ENCODE data around the gene ATP2A2.
A peak's percentile ranks its signal among the peaks of the same experiment; 100 is the strongest.
"Not testable (repeated sequence)": the region's sequence is repeated elsewhere in the genome, so short reads cannot be mapped to it uniquely, and the experiment has no call there.

ATP2A2 gene

GRCh38 chr12:110337912-110338710 lies 57.1 kb downstream of the ATP2A2 start:
- DNase-seq (ENCODE audit: extremely low spot score) = no peak
- ChIA-PET POLR2A (no interaction called here), CTCF (interaction anchor here (0.8 to 4.2 kb wide), 3 partner anchors 9 to 26 kb away, joined by 3 to 22 read pairs (median 3); no protein-coding TSS in a partner anchor)
- TF ChIP-seq, protein P1, sequence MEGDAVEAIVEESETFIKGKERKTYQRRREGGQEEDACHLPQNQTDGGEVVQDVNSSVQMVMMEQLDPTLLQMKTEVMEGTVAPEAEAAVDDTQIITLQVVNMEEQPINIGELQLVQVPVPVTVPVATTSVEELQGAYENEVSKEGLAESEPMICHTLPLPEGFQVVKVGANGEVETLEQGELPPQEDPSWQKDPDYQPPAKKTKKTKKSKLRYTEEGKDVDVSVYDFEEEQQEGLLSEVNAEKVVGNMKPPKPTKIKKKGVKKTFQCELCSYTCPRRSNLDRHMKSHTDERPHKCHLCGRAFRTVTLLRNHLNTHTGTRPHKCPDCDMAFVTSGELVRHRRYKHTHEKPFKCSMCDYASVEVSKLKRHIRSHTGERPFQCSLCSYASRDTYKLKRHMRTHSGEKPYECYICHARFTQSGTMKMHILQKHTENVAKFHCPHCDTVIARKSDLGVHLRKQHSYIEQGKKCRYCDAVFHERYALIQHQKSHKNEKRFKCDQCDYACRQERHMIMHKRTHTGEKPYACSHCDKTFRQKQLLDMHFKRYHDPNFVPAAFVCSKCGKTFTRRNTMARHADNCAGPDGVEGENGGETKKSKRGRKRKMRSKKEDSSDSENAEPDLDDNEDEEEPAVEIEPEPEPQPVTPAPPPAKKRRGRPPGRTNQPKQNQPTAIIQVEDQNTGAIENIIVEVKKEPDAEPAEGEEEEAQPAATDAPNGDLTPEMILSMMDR (IDR thresholded peaks at IDR 0.05; ENCODE audit: control extremely low read depth, extremely low read depth, low read depth, missing control alignments) = no peak

- ChIA-PET CTCF (interaction anchor here (0.8 to 4.2 kb wide), 5 partner anchors 8 to 93 kb away, joined by 3 to 22 read pairs (median 7); no protein-coding TSS in a partner anchor), POLR2A (no interaction called here)
- peak; percentile 33 for DNase-seq (ENCODE audit: extremely low spot score)
- TF ChIP-seq, protein P1 (IDR thresholded peaks at IDR 0.05; ENCODE audit: control extremely low read depth, extremely low read depth, low read depth, missing control alignments) = no peak
Observed at GRCh38 chr12:110338754-110339153, 57.7 kb downstream of the ATP2A2 start.

DNA sequence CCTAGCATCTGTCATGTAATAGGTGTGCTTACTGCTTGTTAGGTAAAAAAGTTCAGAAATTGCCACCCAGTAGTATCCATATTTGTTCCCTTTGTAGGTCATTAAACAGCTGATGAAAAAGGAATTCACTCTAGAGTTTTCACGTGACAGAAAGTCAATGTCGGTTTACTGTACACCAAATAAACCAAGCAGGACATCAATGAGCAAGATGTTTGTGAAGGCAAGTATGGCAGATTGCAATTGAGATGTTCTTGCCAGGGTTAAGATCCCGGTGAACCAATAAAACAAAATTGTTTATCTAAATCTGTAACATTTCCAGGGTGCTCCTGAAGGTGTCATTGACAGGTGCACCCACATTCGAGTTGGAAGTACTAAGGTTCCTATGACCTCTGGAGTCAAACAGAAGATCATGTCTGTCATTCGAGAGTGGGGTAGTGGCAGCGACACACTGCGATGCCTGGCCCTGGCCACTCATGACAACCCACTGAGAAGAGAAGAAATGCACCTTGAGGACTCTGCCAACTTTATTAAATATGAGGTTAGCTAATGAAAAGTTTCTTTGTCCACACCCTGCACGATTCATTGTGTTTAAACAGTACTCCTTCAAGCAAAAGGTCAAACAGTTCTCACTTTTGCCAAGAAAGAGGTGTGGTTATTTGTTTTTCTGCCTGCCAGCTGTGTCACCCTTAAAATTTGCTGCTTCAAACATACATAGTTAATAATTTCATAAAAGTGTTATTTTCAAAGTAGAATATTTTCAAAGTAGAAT lies 58.3 kb downstream of the ATP2A2 start:
- ChIA-PET POLR2A (no interaction called here), CTCF (interaction anchor here (0.8 to 4.2 kb wide), 7 partner anchors 8 to 92 kb away, joined by 3 to 22 read pairs (median 5); no protein-coding TSS in a partner anchor)
- no peak for DNase-seq (ENCODE audit: extremely low spot score)
- TF ChIP-seq, protein P1 (IDR thresholded peaks at IDR 0.05; ENCODE audit: control extremely low read depth, extremely low read depth, low read depth, missing control alignments) = no peak

DNA sequence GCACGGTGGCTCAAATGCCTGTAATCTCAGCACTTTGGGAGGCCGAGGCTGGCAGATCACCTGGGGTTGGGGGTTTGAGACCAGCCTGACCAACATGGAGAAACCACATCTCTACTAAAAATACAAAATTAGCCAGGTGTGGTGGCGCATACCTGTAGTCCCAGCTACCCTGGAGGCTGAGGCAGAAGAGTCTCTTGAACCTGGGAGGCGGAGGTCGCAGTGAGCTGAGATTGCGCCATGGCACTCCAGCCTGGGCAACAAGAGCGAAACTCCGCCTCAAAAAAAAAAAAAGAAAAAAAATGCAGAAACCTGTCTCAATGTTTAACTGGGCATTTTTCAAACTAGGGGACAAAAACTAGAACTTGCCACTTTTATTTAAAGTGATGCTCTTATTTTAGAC lies 59.2 kb downstream of the ATP2A2 start:
- ChIA-PET POLR2A (interaction anchor here (0.6 kb wide), 1 partner anchor 54 kb away, joined by 10 read pairs; no protein-coding TSS in a partner anchor), CTCF (interaction anchor here (1.2 to 4.2 kb wide), 5 partner anchors 8 to 91 kb away, joined by 3 to 22 read pairs (median 7); no protein-coding TSS in a partner anchor)
- not testable (repeated sequence) for DNase-seq (ENCODE audit: extremely low spot score)

- ChIA-PET POLR2A (interaction anchor here (0.6 kb wide), 1 partner anchor 54 kb away, joined by 10 read pairs; no protein-coding TSS in a partner anchor), CTCF (interaction anchor here (1.9 to 4.2 kb wide), 3 partner anchors 10 to 91 kb away, joined by 7 to 22 read pairs (median 8); no protein-coding TSS in a partner anchor)
- TF ChIP-seq, protein P1 (IDR thresholded peaks at IDR 0.05; ENCODE audit: control extremely low read depth, extremely low read depth, low read depth, missing control alignments) = no peak
- DNase-seq (ENCODE audit: extremely low spot score) = no peak
Observed at GRCh38 chr12:110340706-110341105, 59.7 kb downstream of the ATP2A2 start.

DNA sequence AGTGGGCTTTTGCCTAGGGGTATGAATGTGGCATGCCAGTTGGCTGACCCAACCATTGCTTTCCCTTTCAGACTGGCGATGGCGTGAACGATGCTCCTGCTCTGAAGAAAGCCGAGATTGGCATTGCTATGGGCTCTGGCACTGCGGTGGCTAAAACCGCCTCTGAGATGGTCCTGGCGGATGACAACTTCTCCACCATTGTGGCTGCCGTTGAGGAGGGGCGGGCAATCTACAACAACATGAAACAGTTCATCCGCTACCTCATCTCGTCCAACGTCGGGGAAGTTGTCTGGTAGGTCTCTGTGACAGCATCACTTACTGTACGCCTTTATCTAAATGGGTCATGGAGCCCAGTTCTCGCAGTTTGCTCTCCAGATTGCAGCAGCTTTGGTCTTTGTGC lies 61.1 kb downstream of the ATP2A2 start:
- no peak for DNase-seq (ENCODE audit: extremely low spot score)
- CTCF ChIA-PET = interaction anchor here (1.1 to 1.2 kb wide), 2 partner anchors 10 to 11 kb away, joined by 3 to 4 read pairs; no protein-coding TSS in a partner anchor
- POLR2A ChIA-PET = no interaction called here
- TF ChIP-seq, protein P1 (IDR thresholded peaks at IDR 0.05; ENCODE audit: control extremely low read depth, extremely low read depth, low read depth, missing control alignments) = no peak
